ENCODE measurements around the gene MYCBP. TPM values are rescaled to one million over a fixed set of nuclear protein-coding genes. Genes with fewer than 3 reads are reported as not detected.
A peak's percentile ranks its signal among the peaks of the same experiment; 100 is the strongest.

Gene MYCBP
- total RNA-seq, 1 experiment from 2014 or later = 51.9 TPM

GRCh38 chr1:38872401-38873026, 634 bp downstream of the MYCBP start:
- Histone ChIP-seq H3K27ac (no peak overlapping the region), H3K4me1 (replicated peaks; ENCODE audit: insufficient read depth) (peaks cover 15% of the 10 kb centered on the region), H3K4me3 (peak overlapping the region; percentile 88), H3K27me3 (ENCODE audit: insufficient read depth, low read depth) (no peaks in the 10 kb centered on the region), H3K4me2 (peak overlapping the region; percentile 95), H4K20me1 (ENCODE audit: insufficient read depth) (no peaks in the 10 kb centered on the region), H3K9me3 (ENCODE audit: insufficient read depth, low read depth) (no peaks in the 10 kb centered on the region), H3F3A (ENCODE audit: insufficient read depth, low read depth) (peaks cover 1% of the 10 kb centered on the region; the same call in 1 of the 2 replicates), H2AFZ (peak overlapping the region; percentile 94), H3K9me2 (ENCODE audit: insufficient read depth) (no peaks in the 10 kb centered on the region), H3K36me3 (ENCODE audit: low read depth) (no peaks in the 10 kb centered on the region), H3K79me2 (ENCODE audit: low read depth) (peaks cover 31% of the 10 kb centered on the region)
- BruUV-seq (replicated peaks) = TSS peak; percentile 43
- ChIA-PET CTCF (no interaction called here), POLR2A (ENCODE audit: unreplicated experiment) (interaction anchor here (0.6 kb wide), 2 partner anchors 159 to 220 kb away, joined by 3 to 4 read pairs; no protein-coding TSS in a partner anchor)
- DNase-seq = no peak
- intact Hi-C loops (cut with micrococcal nuclease; ENCODE audit: unreplicated experiment) = loop anchor here (1.0 to 2.0 kb wide), 3 partner anchors 86 to 154 kb away; partner anchors contain the start of genes AKIRIN1 and NDUFS5
- TF ChIP-seq EZH2 (IDR thresholded peaks at IDR 0.05; ENCODE audit: low read depth) = no peak
- no peak for TF ChIP-seq CTCF (conservative IDR thresholded peaks at IDR 0.05)

- Histone ChIP-seq H4K20me1 (ENCODE audit: insufficient read depth) (no peaks in the 10 kb centered on the region), H3K9me2 (ENCODE audit: insufficient read depth) (no peaks in the 10 kb centered on the region), H2AFZ (no peak overlapping the region), H3K36me3 (ENCODE audit: low read depth) (no peaks in the 10 kb centered on the region), H3K27ac (no peak overlapping the region), H3K4me2 (no peak overlapping the region), H3K27me3 (ENCODE audit: insufficient read depth, low read depth) (no peaks in the 10 kb centered on the region), H3K9me3 (ENCODE audit: insufficient read depth, low read depth) (no peaks in the 10 kb centered on the region), H3K4me1 (replicated peaks; ENCODE audit: insufficient read depth) (peaks cover 15% of the 10 kb centered on the region), H3K4me3 (no peak overlapping the region), H3K79me2 (ENCODE audit: low read depth) (peaks cover 31% of the 10 kb centered on the region), H3F3A (ENCODE audit: insufficient read depth, low read depth) (no peaks in the 10 kb centered on the region)
- ChIA-PET CTCF (interaction anchor here (0.6 kb wide), 1 partner anchor 646 kb away, joined by 7 read pairs; no protein-coding TSS in a partner anchor), POLR2A (ENCODE audit: unreplicated experiment) (no interaction called here)
- TF ChIP-seq EZH2 (IDR thresholded peaks at IDR 0.05; ENCODE audit: low read depth) (no peak), CTCF (conservative IDR thresholded peaks at IDR 0.05) (no peak)
- BruUV-seq (replicated peaks) = no TSS peak
- intact Hi-C loops (cut with micrococcal nuclease; ENCODE audit: unreplicated experiment) = no loop called here
- no peak for DNase-seq
Measured at GRCh38 chr1:38870996-38871395, 2.2 kb downstream of the MYCBP start.

- Histone ChIP-seq H3K36me3 (ENCODE audit: low read depth) (peaks cover 15% of the 10 kb centered on the region), H3K27ac (no peak overlapping the region), H3K4me3 (no peak overlapping the region), H3K79me2 (ENCODE audit: low read depth) (peaks cover 11% of the 10 kb centered on the region), H3F3A (ENCODE audit: insufficient read depth, low read depth) (peaks cover 7% of the 10 kb centered on the region; the same call in 1 of the 2 replicates), H3K9me2 (ENCODE audit: insufficient read depth) (no peaks in the 10 kb centered on the region), H3K4me1 (replicated peaks; ENCODE audit: insufficient read depth) (peaks cover 6% of the 10 kb centered on the region), H4K20me1 (ENCODE audit: insufficient read depth) (no peaks in the 10 kb centered on the region; the same call in 1 of the 2 replicates), H3K27me3 (ENCODE audit: insufficient read depth, low read depth) (no peaks in the 10 kb centered on the region), H3K9me3 (ENCODE audit: insufficient read depth, low read depth) (no peaks in the 10 kb centered on the region), H3K4me2 (no peak overlapping the region), H2AFZ (no peak overlapping the region)
- BruUV-seq (replicated peaks) = no TSS peak
- ChIA-PET CTCF (no interaction called here), POLR2A (ENCODE audit: unreplicated experiment) (interaction anchor here (0.7 kb wide), 1 partner anchor 301 kb away, joined by 3 read pairs; no protein-coding TSS in a partner anchor)
- TF ChIP-seq EZH2 (IDR thresholded peaks at IDR 0.05; ENCODE audit: low read depth) (no peak), CTCF (conservative IDR thresholded peaks at IDR 0.05) (no peak)
- DNase-seq = no peak
- intact Hi-C loops (cut with micrococcal nuclease; ENCODE audit: unreplicated experiment) = no loop called here
Measured at GRCh38 chr1:38867208-38867607, 5.9 kb downstream of the MYCBP start.
